SK-N-SH treated with all-trans-retinoic acid at 6 μM for 48 hours (cell line): Measurements from ENCODE around the gene MSN.

Experiments used
- TCF4 ChIP-seq: fragments of 250-450 bp; sonication (Bioruptor Pico); IDR thresholded peaks from 2 replicates; pipeline ENCODE4 v1.8.0; 2021; ENCODE audit warnings: mild to moderate bottlenecking, moderate library complexity, borderline replicate concordance
- TSHZ2 ChIP-seq: fragments of 250-450 bp; sonication (Bioruptor Pico); IDR thresholded peaks from 2 replicates; pipeline ENCODE4 v1.5.0; 2020; ENCODE audit warnings: mild to moderate bottlenecking, moderate library complexity

- no peak for TF ChIP-seq TSHZ2 (CRISPR knock-in tag)
- TF ChIP-seq TCF4 (CRISPR knock-in tag), result no peak
These were observed 10.6 kb downstream of the MSN start for GRCh38 chrX:65677954-65678469.
